Esophagus muscularis mucosa (tissue), 4 donors: ENCODE measurements around the gene ARAP3. TPM values are rescaled to one million over a fixed set of nuclear protein-coding genes. Genes with fewer than 3 reads are reported as not detected.

ENCODE experiments used
- DNase-seq: peaks from one replicate; pipeline ENCODE4 v3.0.0-alpha.2; 2017; ENCODE audit errors: extremely low spot score
- H3K27ac ChIP-seq, 4 donors: fragments of 200-600 bp; sonication (generic); replicated peaks in 1 of 4; 1 replicate in 3 of 4; 2 replicates in 1 of 4; pipeline ENCODE4 v1.5.1; 2016 to 2019; ENCODE audit warnings: mild to moderate bottlenecking in 1 of 4
- H3K27me3 ChIP-seq, 4 donors: fragments of 200-600 bp; sonication (generic); one replicate each; pipeline versions ENCODE4 v1.5.1 to v1.6.0; 2016 to 2019
- H3K36me3 ChIP-seq, 4 donors: fragments of 200-600 bp; sonication (generic); one replicate each; pipeline ENCODE4 v1.5.1; 2016 to 2019
- H3K4me1 ChIP-seq, 4 donors: fragments of 200-600 bp; sonication (generic); one replicate each; pipeline ENCODE4 v1.5.1; 2016 to 2019
- H3K4me3 ChIP-seq, 4 donors: fragments of 200-600 bp; sonication (generic); 1 replicate in 2 of 4; 2 replicates in 2 of 4; pipeline ENCODE4 v1.5.1; 2016 to 2019; ENCODE audit warnings: mild to moderate bottlenecking in 4 of 4, moderate library complexity in 1 of 4
- H3K9me3 ChIP-seq, 4 donors: fragments of 200-600 bp; sonication (generic); 1 replicate in 3 of 4; 2 replicates in 1 of 4; pipeline ENCODE4 v1.5.1; 2016 to 2019
- EP300 ChIP-seq: sonication (generic); formaldehyde crosslinking; IDR thresholded peaks from one replicate; pipeline ENCODE4 v1.6.1; 2017; ENCODE audit warnings: antibody characterized with exemption
- POLR2A ChIP-seq: fragments of 450-650 bp; IDR thresholded peaks from one replicate; pipeline ENCODE4 v1.6.1; 2017; ENCODE audit warnings: antibody characterized with exemption, moderate library complexity, mild to moderate bottlenecking, low read depth
- POLR2AphosphoS5 ChIP-seq, 2 donors: sonication (generic); formaldehyde crosslinking; IDR thresholded peaks; one replicate each; pipeline ENCODE4 v1.6.1; 2017; ENCODE audit warnings: antibody characterized with exemption in 2 of 2
- WGBS: methylation state at CpG from one replicate; pipeline ENCODE4 v1.1.5; 2018; 5-methylcytosine and 5-hydroxymethylcytosine counted together
- intact Hi-C: fragments of 100-400 bp; cut with DNase I; formaldehyde crosslinking; loops from one replicate; pipeline ENCODE4 v1.15.1; 2023
- total RNA-seq, 4 donors: library from RNA; depleted of rRNA; stranded (reverse); fragments of >200 nt; gene quantifications; one replicate each; pipeline versions ENCODE4 v1.1.0 to v1.2.1, GENCODE V29; 2016
- TF ChIP-seq, protein P1 (sequence below), 3 experiments: fragments of 200-600 bp in 2 of 3; fragments of 450-650 bp in 1 of 3; sonication (generic) in 2 of 3; IDR thresholded peaks; one replicate each; pipeline ENCODE4 v1.5.1; 2017 to 2019; ENCODE audit warnings: antibody characterized with exemption in 3 of 3, mild to moderate bottlenecking in 2 of 3, moderate library complexity in 1 of 3

ARAP3 gene
- total RNA-seq, 4 donors from 2014 or later = 4.1 to 9.2 (median 7.6) TPM

DNA sequence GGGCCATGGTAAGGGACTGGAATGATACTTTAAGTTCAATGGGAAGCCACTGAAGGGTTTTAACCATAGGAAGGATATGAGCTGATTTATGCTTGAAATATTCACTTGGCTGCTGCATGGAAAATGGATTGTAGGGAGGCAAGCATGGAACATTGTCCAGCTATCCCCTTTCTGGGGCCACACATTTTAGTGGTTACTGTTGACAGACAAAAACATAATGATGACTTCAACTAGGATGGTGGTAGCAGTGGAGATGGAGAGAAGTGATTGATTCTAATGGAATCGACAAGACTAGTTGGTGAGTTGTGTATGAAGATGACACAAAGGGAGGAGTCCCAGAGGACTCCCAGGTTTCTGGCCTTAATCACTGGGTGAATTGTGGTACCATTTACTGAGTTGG lies 24.6 kb downstream of the ARAP3 start:
- no peaks in the 10 kb centered on the region for H3K9me3 ChIP-seq
- TF ChIP-seq POLR2A (no peak), POLR2AphosphoS5 (IDR thresholded peaks at IDR 0.05) (no peak), EP300 (no peak)
- TF ChIP-seq, protein P1, sequence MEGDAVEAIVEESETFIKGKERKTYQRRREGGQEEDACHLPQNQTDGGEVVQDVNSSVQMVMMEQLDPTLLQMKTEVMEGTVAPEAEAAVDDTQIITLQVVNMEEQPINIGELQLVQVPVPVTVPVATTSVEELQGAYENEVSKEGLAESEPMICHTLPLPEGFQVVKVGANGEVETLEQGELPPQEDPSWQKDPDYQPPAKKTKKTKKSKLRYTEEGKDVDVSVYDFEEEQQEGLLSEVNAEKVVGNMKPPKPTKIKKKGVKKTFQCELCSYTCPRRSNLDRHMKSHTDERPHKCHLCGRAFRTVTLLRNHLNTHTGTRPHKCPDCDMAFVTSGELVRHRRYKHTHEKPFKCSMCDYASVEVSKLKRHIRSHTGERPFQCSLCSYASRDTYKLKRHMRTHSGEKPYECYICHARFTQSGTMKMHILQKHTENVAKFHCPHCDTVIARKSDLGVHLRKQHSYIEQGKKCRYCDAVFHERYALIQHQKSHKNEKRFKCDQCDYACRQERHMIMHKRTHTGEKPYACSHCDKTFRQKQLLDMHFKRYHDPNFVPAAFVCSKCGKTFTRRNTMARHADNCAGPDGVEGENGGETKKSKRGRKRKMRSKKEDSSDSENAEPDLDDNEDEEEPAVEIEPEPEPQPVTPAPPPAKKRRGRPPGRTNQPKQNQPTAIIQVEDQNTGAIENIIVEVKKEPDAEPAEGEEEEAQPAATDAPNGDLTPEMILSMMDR (IDR thresholded peaks at IDR 0.05) = no peak
- no peak for DNase-seq
- H3K27me3 ChIP-seq = no peaks in the 10 kb centered on the region
- no peaks in the 10 kb centered on the region for H3K4me1 ChIP-seq
- no peak overlapping the region for H3K4me3 ChIP-seq
- H3K36me3 ChIP-seq = peaks cover 0 to 79% (median 23%) of the 10 kb centered on the region in 4 donors
- H3K27ac ChIP-seq = no peak overlapping the region
- 92% methylated on average over 1 of the region's 1 CpG for WGBS
- intact Hi-C loops = no loop called here

DNA sequence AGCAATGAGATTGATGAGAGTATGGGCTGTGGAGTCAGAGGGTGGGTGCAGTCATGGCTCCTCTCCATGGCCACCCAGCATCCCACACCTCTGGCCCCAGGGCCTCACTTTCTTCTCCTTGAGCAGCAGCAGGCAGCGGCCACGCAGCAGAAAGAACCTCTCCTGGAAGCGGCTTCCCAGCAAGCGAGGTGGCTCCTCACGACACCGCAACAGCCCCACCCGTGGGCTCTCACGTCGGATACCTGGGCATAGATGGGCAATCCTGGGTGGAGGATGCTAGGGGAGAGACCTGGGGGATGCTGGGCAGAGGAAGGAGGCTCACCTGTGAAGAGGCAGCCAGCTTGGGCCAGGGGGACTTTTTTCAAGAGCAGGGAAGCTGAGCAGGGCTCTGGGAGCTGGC lies 25.6 kb downstream of the ARAP3 start:
- WGBS = 100% methylated on average over 5 of the region's 9 CpGs

DNA sequence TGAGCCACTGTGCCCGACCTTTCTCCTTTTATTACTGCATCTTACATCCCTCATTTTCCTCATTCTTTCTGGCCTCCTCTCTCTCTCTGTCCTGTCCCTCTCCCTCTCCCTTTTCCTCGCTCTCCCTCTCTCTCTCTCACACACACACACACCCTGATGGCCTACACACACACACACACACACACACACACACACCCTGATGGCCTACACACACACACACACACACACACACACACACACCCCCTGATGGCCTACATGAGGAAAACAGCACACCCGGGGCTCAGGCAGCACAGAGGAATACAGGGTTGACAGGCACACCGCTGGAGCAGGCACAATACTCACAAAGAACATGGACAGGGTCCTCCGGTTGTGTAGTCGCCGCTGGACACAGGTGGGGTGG lies 27.0 kb downstream of the ARAP3 start:
- intact Hi-C loops = no loop called here
- Histone ChIP-seq H3K27me3 (no peaks in the 10 kb centered on the region), H3K27ac (no peak overlapping the region), H3K4me3 (no peak overlapping the region), H3K9me3 (no peaks in the 10 kb centered on the region), H3K4me1 (peaks cover 14 to 19% (median 16%) of the 10 kb centered on the region in 4 donors), H3K36me3 (peaks cover 0 to 59% (median 19%) of the 10 kb centered on the region in 4 donors)
- WGBS = 94% methylated on average over 7 of the region's 7 CpGs
- no peak for DNase-seq
- TF ChIP-seq EP300 (no peak), POLR2A (no peak), POLR2AphosphoS5 (IDR thresholded peaks at IDR 0.05) (no peak)
- TF ChIP-seq, protein P1 (IDR thresholded peaks at IDR 0.05) = no peak

More for the DNA sequence above, 25.6 kb downstream of the ARAP3 start:
- DNase-seq = no peak
- TF ChIP-seq POLR2AphosphoS5 (IDR thresholded peaks at IDR 0.05) = no peak
- no peak for TF ChIP-seq EP300
- no peak for TF ChIP-seq POLR2A
- TF ChIP-seq, protein P1 (IDR thresholded peaks at IDR 0.05) = no peak
- intact Hi-C loops = no loop called here
- peaks cover 5 to 6% (median 6%) of the 10 kb centered on the region in 4 donors for H3K4me1 ChIP-seq
- H3K27me3 ChIP-seq = no peaks in the 10 kb centered on the region
- H3K27ac ChIP-seq = no peak overlapping the region
- H3K36me3 ChIP-seq = peaks cover 0 to 69% (median 19%) of the 10 kb centered on the region in 4 donors
- H3K9me3 ChIP-seq = no peaks in the 10 kb centered on the region
- no peak overlapping the region for H3K4me3 ChIP-seq

DNA sequence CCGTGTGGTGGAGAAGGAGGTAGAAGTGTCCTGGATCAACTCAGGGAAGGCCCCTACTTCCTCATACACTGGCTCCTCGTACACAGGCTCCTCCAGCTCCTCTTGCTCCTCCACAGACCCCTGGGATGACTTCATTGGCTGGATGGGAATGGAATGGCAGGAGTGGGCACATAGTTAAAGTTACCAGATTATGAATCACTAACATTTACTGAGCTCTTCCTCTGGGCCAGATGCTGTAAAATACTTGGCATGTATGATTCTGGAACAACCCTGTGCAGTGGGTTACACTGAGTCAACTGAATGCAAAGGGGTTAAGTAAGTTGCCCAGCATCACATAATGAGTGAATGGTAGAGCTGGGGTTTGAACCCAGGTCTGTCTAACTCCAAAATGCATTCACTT lies 27.7 kb downstream of the ARAP3 start:
- no peak for TF ChIP-seq POLR2A
- TF ChIP-seq, protein P1 (IDR thresholded peaks at IDR 0.05) = no peak
- no peak for TF ChIP-seq POLR2AphosphoS5 (IDR thresholded peaks at IDR 0.05)
- no peak for TF ChIP-seq EP300
- H3K36me3 ChIP-seq = peaks cover 0 to 53% (median 19%) of the 10 kb centered on the region in 4 donors
- no peak overlapping the region for H3K4me3 ChIP-seq
- WGBS = 95% methylated on average over 2 of the region's 2 CpGs
- no peak overlapping the region for H3K27ac ChIP-seq
- no peak for DNase-seq
- peaks cover 14 to 19% (median 17%) of the 10 kb centered on the region in 4 donors for H3K4me1 ChIP-seq
- intact Hi-C loops = no loop called here
- no peaks in the 10 kb centered on the region for H3K27me3 ChIP-seq
- H3K9me3 ChIP-seq = no peaks in the 10 kb centered on the region

DNA sequence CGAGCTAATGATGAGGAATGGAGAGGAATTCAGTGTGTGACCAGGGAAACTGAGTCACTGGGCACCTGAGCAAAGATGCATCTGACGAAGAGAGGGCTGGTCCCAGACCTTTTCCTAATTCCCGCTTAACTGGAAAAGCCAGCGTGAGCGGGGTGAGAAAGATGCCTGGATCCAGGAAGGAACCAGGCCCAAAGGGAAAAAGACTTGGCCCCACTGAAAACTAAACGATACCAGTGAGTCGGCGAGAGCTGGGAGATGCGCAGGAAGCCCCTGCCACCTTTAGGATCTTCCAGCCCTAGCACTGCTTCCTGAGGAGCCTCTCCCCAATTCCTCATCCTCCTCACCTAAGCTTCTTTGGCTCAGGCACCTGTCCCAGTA lies 30.3 kb downstream of the ARAP3 start:
- Histone ChIP-seq H3K27me3 (no peaks in the 10 kb centered on the region), H3K4me3 (peak overlapping the region; percentile 72 to 83 (median 78)), H3K4me1 (peaks cover 14 to 19% (median 17%) of the 10 kb centered on the region in 4 donors), H3K27ac (peak overlapping the region; percentile 50 to 67 (median 60)), H3K36me3 (peaks cover 0 to 38% (median 25%) of the 10 kb centered on the region in 4 donors), H3K9me3 (no peaks in the 10 kb centered on the region)
- 60% methylated on average over 9 of the region's 9 CpGs for WGBS
- no peak for DNase-seq
- TF ChIP-seq POLR2A = no peak
- no peak for TF ChIP-seq POLR2AphosphoS5 (IDR thresholded peaks at IDR 0.05)
- TF ChIP-seq, protein P1 (IDR thresholded peaks at IDR 0.05) = no peak
- no peak for TF ChIP-seq EP300
- intact Hi-C loops = no loop called here
